Activated naive CD4-positive, alpha-beta T cell treated with anti-CD3 and anti-CD28 coated beads, Interleukin-2, amount 50 U/mL, for 72 hours (primary cell): Measurements from ENCODE around the gene LUZP1. TPM values are rescaled to one million over a fixed set of nuclear protein-coding genes. Genes with fewer than 3 reads are reported as not detected.
A peak's percentile ranks its signal among the peaks of the same experiment; 100 is the strongest.
"Not testable (repeated sequence)": the region's sequence is repeated elsewhere in the genome, so short reads cannot be mapped to it uniquely, and the experiment has no call there.

ENCODE experiments used
- ATAC-seq, 2 donors: fragments of 150-1000 bp; cut with Tn5 transposase; 2 replicates each; pipeline ENCODE4 v1.10.0; 2021; ENCODE audit warnings: mild to moderate bottlenecking in 2 of 2, moderate library complexity in 2 of 2
- DNase-seq, 2 donors: peaks; one replicate each; pipeline ENCODE4 v3.0.0; 2021 to 2022; ENCODE audit warnings: low spot score in 2 of 2
- H3K27ac Mint-ChIP-seq, 2 donors: one replicate each; pipeline ENCODE4 v1.8.0; 2022; ENCODE audit warnings: mild to moderate bottlenecking in 2 of 2, mixed read lengths in 2 of 2
- H3K36me3 Mint-ChIP-seq, 2 donors: one replicate each; pipeline ENCODE4 v1.8.0; 2022; ENCODE audit warnings: mixed read lengths in 2 of 2
- H3K9me3 Mint-ChIP-seq, 2 donors: one replicate each; pipeline ENCODE4 v1.8.0; 2022; ENCODE audit warnings: mixed read lengths in 2 of 2
- total RNA-seq, 2 donors: library from RNA; stranded (reverse); gene quantifications; one replicate each; pipeline ENCODE4 v1.2.3, GENCODE V29; 2022

The LUZP1 gene
- 10 to 100 TPM; 18.5 to 21.4 TPM for total RNA-seq

GRCh38 chr1:23168445-23169194, at the start of gene LUZP1:
LUZP1 (minus strand) TSS chr1:23168856.
- peak within 1 kb of the TSS; percentile 91 to 92 for H3K27ac Mint-ChIP-seq
- ATAC-seq (peak; percentile 81 to 90), DNase-seq (peak; percentile 84 to 87)
- no peaks in the 10 kb centered on the region for H3K9me3 Mint-ChIP-seq
- H3K36me3 Mint-ChIP-seq, result no peaks in the 10 kb centered on the region

GRCh38 chr1:23217421-23218115, 48.9 kb upstream of the LUZP1 start, which contains the start of gene HTR1D:
HTR1D (minus strand) TSS chr1:23217502; CDS start chr1:23194219, 23,283 bp downstream.
- Mint-ChIP-seq H3K9me3 (no peaks in the 10 kb centered on the region), H3K36me3 (peaks cover 0 to 5% of the 10 kb centered on the region in 2 donors), H3K27ac (no peak within 1 kb of the TSS)
- DNase-seq, result no peak
- ATAC-seq, result peak; percentile 7 to 34

DNA sequence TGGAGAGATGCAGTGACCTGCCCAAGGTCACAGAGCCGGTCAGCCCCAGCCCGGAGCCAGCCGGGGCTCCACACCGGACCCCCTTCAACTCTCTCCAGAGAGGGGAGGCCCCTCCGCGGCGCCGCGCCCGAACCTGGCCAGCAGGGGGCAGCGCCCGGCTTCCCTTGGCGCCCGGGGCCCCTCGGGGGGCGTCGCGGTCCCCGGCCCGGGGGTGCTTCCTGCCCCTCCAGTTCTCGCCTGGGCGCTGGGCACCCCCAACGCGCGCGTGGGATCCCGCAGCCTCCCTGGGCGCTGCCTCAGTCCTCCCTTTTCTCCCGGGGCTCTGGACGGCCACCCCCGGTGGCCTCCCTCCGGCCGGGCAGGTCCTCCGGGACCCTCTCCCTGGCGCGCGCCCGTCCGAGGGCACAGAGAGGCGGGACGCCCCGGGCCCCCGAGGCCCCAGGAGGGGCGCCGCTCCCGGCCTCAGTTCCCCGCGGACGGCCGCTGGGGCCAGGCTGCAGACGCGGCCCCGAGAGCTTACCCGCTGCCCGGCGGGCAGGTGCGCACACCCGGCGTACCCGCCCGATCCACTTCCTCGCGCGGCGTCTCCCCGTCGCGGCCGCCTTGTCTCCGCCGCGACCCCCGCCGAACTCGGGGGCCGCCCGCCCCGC, 48.2 kb upstream of the LUZP1 start:
- ATAC-seq (peak; percentile 49 to 80), DNase-seq (peak in 1 of 2 donors; percentile 66)
- H3K27ac Mint-ChIP-seq, result no peak overlapping the region
- peaks cover 0 to 5% of the 10 kb centered on the region in 2 donors for H3K36me3 Mint-ChIP-seq
- H3K9me3 Mint-ChIP-seq, result no peaks in the 10 kb centered on the region

DNA sequence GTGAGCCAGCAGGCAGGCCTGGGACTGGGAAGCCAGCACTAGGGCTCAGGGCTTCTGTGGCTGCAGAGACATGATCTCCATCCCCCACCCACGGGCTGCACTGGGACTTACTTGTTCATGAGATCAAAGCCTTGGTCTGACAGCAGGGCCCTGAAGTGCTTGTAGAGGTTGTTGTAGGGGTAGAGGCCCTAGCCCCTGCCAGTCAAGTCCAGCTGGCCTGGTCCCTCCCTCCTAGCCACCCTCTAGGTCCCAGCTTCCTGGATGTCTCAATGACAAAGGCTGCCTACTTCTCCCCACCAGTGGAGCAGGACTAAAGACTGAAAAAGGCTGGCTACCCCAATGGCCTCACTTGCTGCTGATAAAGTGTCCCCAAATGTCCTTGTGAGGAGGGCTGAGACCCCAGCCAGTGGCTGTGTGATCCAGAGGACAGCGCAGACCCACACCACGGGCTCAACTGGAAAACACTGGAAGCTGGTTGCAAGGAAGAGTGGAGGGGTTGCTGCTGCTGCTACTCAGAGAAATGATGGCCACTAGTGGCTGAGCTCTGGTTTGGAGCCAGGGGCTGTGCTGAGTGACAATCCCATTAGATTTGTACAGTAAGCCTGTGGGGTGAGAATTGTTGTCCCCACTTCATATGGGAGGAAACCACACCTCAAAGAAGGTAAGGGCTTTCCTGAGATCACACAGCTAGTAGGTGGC, 47.2 kb upstream of the LUZP1 start:
- Mint-ChIP-seq H3K9me3 (no peaks in the 10 kb centered on the region), H3K36me3 (peaks cover 0 to 5% of the 10 kb centered on the region in 2 donors), H3K27ac (no peak overlapping the region)
- DNase-seq (no peak), ATAC-seq (no peak)

GRCh38 chr1:23215291-23215690, 46.6 kb upstream of the LUZP1 start:
- no peak for ATAC-seq
- DNase-seq, result no peak
- Mint-ChIP-seq H3K9me3 (no peaks in the 10 kb centered on the region), H3K27ac (no peak overlapping the region), H3K36me3 (peaks cover 0 to 5% of the 10 kb centered on the region in 2 donors)

- Mint-ChIP-seq H3K9me3 (no peaks in the 10 kb centered on the region), H3K36me3 (peaks cover 0 to 5% of the 10 kb centered on the region in 2 donors), H3K27ac (peak overlapping the region in 1 of 2 donors; percentile 6)
- DNase-seq (no peak), ATAC-seq (no peak)
Observed at GRCh38 chr1:23214640-23215039, 46.0 kb upstream of the LUZP1 start.

GRCh38 chr1:23211955-23212354, 43.3 kb upstream of the LUZP1 start:
- Mint-ChIP-seq H3K9me3 (no peaks in the 10 kb centered on the region), H3K27ac (no peak overlapping the region), H3K36me3 (no peaks in the 10 kb centered on the region)
- no peak for DNase-seq
- no peak for ATAC-seq

DNA sequence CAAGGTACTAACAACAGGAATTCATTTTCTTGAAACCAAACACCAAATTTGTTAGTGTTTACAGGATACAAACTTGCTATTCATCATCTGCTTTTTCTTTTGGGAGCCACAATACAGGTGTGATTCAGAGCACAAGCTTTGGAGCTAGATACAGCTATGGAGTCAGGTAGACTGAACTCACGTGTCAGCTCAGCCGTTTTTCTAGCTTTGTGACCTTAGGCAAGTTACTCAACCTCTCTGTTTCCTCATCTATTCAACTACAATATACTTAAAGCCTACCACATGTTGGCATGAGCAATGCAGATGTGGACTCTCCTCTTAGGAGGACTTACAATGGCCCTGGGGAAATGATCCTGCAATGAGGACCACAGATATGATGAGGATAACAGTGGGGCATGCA, 42.3 kb upstream of the LUZP1 start:
- Mint-ChIP-seq H3K36me3 (no peaks in the 10 kb centered on the region), H3K9me3 (no peaks in the 10 kb centered on the region), H3K27ac (no peak overlapping the region)
- ATAC-seq, result no peak
- no peak for DNase-seq

DNA sequence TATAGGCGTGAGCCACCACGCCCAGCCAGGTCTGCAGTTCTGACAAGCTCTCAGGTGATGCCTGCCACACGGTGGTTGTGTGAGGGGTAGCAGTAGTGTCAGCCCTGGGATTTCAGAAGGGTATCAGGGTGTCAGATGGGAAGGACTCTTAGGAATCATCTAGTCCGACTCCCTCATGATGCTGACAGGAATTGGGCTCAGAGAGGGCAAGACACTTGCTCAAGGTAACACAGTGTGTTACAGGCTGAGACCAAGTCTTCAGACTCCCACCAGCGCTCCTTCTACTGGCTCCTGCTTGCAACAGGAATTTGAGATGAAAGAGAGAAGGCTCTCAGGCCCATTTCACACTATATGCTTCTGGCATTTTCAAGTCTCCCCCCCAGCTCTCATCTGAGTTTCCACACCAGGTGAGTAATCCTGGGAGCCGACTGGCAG, 41.7 kb upstream of the LUZP1 start:
- no peak overlapping the region for H3K27ac Mint-ChIP-seq

DNA sequence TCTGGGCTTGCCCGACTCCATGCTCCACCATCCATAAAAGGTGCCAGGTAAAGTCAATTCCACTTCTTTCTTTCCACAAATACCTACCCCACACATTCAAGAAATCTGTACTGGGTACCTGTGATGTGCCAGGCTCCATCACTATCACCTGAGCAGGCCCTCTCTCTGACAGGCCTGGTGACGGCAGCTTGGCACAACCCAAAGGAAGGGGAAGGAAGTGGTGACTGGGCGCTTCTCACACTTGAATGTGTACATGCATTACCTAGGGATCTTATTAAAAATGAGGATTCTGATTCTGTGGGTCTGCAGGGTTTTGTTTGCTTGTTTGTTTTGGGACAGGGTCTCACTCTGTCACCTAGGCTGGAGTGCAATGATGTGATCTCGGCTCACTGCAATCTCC, 41.1 kb upstream of the LUZP1 start:
- ATAC-seq, result no peak
- Mint-ChIP-seq H3K27ac (no peak overlapping the region), H3K9me3 (no peaks in the 10 kb centered on the region), H3K36me3 (no peaks in the 10 kb centered on the region)
- DNase-seq, result no peak

More for the DNA sequence above, 41.7 kb upstream of the LUZP1 start:
- Mint-ChIP-seq H3K9me3 (no peaks in the 10 kb centered on the region), H3K36me3 (no peaks in the 10 kb centered on the region)
- ATAC-seq (peak in 1 of 2 donors; percentile 38), DNase-seq (no peak)

GRCh38 chr1:23208527-23208926, 39.9 kb upstream of the LUZP1 start:
- Mint-ChIP-seq H3K27ac (no peak overlapping the region), H3K36me3 (no peaks in the 10 kb centered on the region), H3K9me3 (no peaks in the 10 kb centered on the region)
- no peak for ATAC-seq
- DNase-seq, result no peak

GRCh38 chr1:23207733-23208132, 39.1 kb upstream of the LUZP1 start:
- H3K36me3 Mint-ChIP-seq, H3K27ac Mint-ChIP-seq, H3K9me3 Mint-ChIP-seq, ATAC-seq, DNase-seq: not testable (repeated sequence)

DNA sequence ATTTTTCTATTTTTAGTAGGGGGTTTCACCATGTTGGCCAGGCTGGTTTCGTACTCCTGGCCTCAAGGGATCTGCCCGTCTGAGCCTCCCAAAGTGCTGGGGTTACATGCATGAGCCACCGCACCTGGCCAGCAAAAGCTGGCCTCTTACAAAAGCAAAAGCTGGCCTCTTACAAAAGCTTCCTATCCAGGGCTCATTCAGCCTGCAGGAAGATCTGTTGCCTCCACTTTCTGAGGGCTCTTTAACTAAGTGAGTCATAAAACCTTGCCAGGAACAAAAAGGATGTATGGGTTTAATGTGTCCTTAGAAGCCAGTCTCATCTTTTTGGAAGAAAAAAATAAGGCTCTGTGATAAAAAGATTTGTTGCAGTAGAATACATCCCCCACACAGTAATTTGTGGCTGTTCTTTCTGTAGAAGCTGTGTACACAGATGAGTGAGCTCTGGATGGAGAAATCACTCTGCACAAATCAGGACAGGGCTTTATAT, 33.6 kb upstream of the LUZP1 start:
- H3K9me3 Mint-ChIP-seq, result no peaks in the 10 kb centered on the region

GRCh38 chr1:23200883-23201282, 32.2 kb upstream of the LUZP1 start:
- Mint-ChIP-seq H3K27ac (no peak overlapping the region), H3K36me3 (no peaks in the 10 kb centered on the region), H3K9me3 (no peaks in the 10 kb centered on the region)
- DNase-seq (no peak), ATAC-seq (no peak)

More for the DNA sequence above, 33.6 kb upstream of the LUZP1 start:
- Mint-ChIP-seq H3K27ac (no peak overlapping the region), H3K36me3 (no peaks in the 10 kb centered on the region)
- no peak for DNase-seq
- peak in 1 of 2 donors; percentile 59 for ATAC-seq

- ATAC-seq (no peak), DNase-seq (no peak)
- Mint-ChIP-seq H3K9me3 (no peaks in the 10 kb centered on the region), H3K36me3 (no peaks in the 10 kb centered on the region), H3K27ac (no peak overlapping the region)
Observed at GRCh38 chr1:23198373-23198772, 29.7 kb upstream of the LUZP1 start.

- DNase-seq (no peak), ATAC-seq (no peak)
- no peak overlapping the region for H3K27ac Mint-ChIP-seq
- H3K9me3 Mint-ChIP-seq, result no peaks in the 10 kb centered on the region
- H3K36me3 Mint-ChIP-seq, result no peaks in the 10 kb centered on the region
Observed at GRCh38 chr1:23196627-23197328, 28.1 kb upstream of the LUZP1 start.
